GM06990 (cell line): ENCODE measurements around the gene PVALB.

Experiments
- DNase-seq: peaks from one replicate; pipeline ENCODE4 v3.0.0-alpha.2; 2011; ENCODE audit not compliant: insufficient read length; ENCODE audit errors: extremely low read depth
- H3K27me3 ChIP-seq: replicated peaks from 2 replicates; pipeline ENCODE4 v1.6.0; 2011; ENCODE audit warnings: low read length; ENCODE audit not compliant: control insufficient read depth, insufficient read depth
- H3K36me3 ChIP-seq: 2 replicates; pipeline ENCODE4 v1.5.1; 2011; ENCODE audit warnings: low read length; ENCODE audit not compliant: control insufficient read depth, insufficient read depth
- H3K4me3 ChIP-seq: replicated peaks from 2 replicates; pipeline ENCODE4 v1.5.1; 2011; ENCODE audit warnings: low read depth, mild to moderate bottlenecking, control low read depth, low read length
- TF ChIP-seq, protein P1 (sequence below): IDR thresholded peaks from 2 replicates; pipeline ENCODE4 v1.5.1; 2011; ENCODE audit warnings: low read length, control low read depth, mild to moderate bottlenecking, inconsistent platforms; ENCODE audit not compliant: insufficient read depth, poor library complexity, severe bottlenecking

PVALB gene

DNA sequence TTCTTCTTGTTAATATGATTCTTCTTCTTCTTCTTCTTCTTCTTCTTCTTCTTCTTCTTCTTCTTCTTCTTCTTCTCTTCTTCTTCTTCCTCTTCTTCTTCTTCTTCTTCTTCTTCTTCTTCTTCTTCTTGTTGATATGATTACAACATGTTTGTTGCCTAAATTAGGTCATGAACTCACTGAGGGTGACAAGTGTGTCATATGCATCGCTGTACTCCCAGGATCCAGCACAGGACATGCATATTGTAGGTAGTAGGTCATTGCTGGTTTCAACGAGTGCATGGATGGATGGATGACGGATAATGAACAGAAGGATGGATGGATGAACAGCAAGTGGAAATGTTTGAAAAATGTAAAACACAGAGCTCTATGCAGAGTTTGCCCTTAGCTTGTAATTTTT, 14.9 kb upstream of the PVALB start:
- DNase-seq = no peak
- Histone ChIP-seq H3K36me3 (no peaks in the 10 kb centered on the region), H3K4me3 (no peak overlapping the region), H3K27me3 (no peaks in the 10 kb centered on the region)
- TF ChIP-seq, protein P1, sequence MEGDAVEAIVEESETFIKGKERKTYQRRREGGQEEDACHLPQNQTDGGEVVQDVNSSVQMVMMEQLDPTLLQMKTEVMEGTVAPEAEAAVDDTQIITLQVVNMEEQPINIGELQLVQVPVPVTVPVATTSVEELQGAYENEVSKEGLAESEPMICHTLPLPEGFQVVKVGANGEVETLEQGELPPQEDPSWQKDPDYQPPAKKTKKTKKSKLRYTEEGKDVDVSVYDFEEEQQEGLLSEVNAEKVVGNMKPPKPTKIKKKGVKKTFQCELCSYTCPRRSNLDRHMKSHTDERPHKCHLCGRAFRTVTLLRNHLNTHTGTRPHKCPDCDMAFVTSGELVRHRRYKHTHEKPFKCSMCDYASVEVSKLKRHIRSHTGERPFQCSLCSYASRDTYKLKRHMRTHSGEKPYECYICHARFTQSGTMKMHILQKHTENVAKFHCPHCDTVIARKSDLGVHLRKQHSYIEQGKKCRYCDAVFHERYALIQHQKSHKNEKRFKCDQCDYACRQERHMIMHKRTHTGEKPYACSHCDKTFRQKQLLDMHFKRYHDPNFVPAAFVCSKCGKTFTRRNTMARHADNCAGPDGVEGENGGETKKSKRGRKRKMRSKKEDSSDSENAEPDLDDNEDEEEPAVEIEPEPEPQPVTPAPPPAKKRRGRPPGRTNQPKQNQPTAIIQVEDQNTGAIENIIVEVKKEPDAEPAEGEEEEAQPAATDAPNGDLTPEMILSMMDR = no peak

DNA sequence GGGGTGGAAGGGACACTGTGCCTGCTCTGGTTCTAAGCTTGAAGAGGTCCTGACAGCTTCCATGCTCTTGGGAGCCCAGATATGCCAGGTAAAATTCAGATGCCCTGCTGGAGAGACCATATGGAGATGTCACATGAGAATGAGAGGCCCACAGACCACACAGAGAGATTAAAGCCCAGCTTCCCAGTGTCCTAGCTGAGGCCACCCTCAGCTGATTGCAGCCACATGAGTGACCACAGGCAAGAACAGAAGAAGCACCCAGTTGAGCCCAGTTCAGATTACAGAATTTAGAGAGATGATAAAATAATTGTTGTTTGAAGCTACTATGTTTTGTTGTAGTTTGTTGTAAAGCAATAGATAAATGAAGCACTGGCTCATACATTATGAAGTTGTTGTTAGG, 14.4 kb upstream of the PVALB start:
- TF ChIP-seq, protein P1 = no peak
- no peak for DNase-seq
- no peak overlapping the region for H3K4me3 ChIP-seq
- no peaks in the 10 kb centered on the region for H3K36me3 ChIP-seq
- no peaks in the 10 kb centered on the region for H3K27me3 ChIP-seq

DNA sequence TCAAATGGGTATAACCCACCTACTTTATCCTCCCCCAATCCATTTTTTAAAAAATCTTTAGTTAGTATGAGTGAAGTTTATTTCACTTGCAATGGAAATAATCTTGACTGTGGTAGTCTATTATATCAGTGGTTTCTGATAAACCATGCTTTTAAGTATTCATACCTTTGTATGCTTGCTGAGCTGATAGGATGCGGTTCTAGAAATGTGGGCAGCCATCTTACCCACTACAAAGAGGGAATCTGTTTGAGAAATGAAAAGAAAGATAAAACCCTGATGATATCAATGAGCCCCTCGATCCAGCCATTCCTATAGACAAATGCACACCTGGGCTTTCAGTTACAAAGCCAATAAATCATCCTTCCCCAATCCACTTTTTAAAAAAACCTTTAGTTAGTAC, 13.8 kb upstream of the PVALB start:
- no peak for DNase-seq
- TF ChIP-seq, protein P1 = no peak
- H3K27me3 ChIP-seq = no peaks in the 10 kb centered on the region

DNA sequence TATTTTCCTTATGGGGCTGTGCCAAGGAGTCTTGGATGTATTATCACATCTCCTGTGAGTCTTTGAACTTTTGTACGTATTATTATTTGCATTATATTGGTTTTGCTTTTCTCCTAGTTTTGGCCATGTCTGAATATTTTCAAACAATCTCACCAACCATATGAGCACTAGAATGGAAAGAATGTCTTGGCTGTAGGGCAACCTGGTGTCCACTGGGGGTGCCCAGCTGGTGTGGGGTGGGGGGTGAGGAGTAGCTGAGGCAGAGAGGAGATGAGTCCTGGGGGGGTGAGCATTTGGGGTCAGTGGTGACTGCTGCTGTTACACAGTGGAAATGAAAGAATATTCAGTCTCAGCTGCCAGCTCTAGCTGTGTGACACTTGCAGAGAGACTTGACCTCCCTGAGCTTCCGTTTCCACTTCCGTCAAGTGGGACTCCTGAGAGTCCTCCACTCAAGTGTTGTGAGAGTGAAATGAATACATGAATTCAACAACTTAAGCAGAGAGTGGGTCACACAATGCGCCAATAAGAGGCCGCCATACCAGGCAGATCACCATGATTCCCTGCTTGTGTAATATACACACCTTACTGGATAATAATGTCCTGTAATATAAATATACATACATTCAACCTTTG, 12.7 kb upstream of the PVALB start:
- H3K27me3 ChIP-seq = no peaks in the 10 kb centered on the region
- TF ChIP-seq, protein P1 = no peak
- no peak overlapping the region for H3K4me3 ChIP-seq
- no peaks in the 10 kb centered on the region for H3K36me3 ChIP-seq
- no peak for DNase-seq

More for the DNA sequence above, 13.8 kb upstream of the PVALB start:
- no peak overlapping the region for H3K4me3 ChIP-seq
- H3K36me3 ChIP-seq = no peaks in the 10 kb centered on the region

DNA sequence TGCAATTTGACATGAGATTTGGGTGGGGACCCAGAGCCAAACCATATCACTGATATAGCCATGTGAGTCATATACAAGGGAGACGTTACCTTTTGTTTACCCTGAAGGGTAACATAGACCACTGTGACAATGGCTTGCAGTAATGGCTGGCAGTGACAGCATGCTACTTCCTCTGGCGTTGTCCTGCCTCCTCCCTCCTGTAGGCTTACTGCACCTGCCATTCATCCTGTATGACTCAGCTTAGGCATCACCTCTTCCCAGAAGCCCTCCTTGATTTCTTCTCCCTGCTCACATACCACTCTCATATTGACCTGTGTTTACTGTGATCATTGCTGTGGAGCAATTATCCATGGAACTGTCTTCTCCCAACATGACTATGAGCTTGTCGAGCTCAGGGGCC, 12.0 kb upstream of the PVALB start:
- H3K4me3 ChIP-seq = no peak overlapping the region
- TF ChIP-seq, protein P1 = no peak
- DNase-seq = no peak
- no peaks in the 10 kb centered on the region for H3K27me3 ChIP-seq
- H3K36me3 ChIP-seq = no peaks in the 10 kb centered on the region

DNA sequence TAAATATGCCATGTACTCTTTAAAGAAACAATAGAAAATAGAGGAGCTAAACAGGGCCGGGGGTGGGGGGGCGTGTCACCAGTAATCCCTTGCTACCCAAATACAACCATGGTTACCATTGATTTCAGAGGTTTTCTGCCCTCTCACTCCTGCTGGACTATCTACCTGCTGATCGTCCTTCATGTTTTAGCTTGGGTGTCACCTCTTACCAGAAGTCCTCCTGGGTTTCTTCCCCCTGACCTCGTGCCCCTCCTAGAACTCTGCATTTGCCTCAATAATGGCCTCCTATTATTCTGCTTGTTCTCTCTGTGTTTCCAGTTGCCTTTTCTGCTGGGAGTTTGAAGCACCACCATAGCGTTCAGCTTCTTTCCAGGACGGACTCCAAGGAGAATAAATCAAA, 9.4 kb upstream of the PVALB start:
- no peaks in the 10 kb centered on the region for H3K27me3 ChIP-seq
- H3K4me3 ChIP-seq = no peak overlapping the region
- no peak for DNase-seq
- TF ChIP-seq, protein P1 = no peak
- H3K36me3 ChIP-seq = no peaks in the 10 kb centered on the region
